Measurements from ENCODE around the gene ARID4A.
"Not testable (repeated sequence)": the region's sequence is repeated elsewhere in the genome, so short reads cannot be mapped to it uniquely, and the experiment has no call there.

Gene ARID4A

DNA sequence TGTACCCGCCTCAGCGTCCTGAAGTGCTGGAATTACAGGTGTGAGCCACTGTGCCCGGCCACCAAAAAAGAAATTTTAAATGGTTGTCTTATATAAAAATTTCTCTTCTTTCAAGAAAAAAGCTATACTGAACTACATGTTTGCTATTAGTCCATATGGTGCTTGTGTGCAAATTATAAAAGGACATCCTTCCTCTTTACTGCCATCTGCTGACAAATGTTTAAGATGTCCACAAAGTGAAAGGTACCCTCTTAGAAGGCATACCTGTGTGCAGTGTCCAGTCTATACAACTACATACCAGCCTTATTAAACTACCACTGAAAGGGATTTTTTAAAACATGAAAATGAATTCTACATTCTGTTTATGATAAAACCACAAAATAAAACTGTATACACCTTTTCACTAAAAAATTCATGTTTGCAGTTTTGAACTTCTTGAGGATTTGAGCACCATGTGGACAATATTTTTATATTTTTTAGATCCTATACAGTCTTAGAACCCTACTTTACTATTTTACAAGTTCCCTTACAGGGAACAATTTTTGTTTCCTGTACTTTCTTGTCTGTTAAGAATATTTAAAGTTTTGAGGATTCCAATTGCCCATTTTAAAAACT, 64.5 kb downstream of the ARID4A start:
- DNase-seq (ENCODE audit: low spot score) (peak; percentile 17), FAIRE-seq (no peak)

DNA sequence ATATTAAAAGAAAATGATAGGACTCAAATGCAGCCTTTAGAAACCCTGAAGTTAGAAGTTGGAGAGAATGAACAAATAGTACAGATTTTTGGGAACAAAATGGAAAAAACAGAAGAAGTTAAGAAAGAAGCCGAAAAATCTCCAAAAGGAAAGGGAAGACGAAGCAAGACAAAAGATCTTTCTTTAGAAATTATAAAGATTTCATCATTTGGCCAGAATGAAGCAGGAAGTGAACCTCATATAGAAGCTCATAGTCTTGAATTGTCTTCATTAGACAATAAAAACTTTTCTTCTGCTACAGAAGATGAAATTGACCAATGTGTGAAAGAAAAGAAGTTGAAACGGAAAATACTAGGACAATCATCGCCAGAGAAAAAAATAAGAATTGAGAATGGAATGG, 66.0 kb downstream of the ARID4A start:
- DNase-seq (ENCODE audit: low spot score), result no peak
- FAIRE-seq, result no peak

DNA sequence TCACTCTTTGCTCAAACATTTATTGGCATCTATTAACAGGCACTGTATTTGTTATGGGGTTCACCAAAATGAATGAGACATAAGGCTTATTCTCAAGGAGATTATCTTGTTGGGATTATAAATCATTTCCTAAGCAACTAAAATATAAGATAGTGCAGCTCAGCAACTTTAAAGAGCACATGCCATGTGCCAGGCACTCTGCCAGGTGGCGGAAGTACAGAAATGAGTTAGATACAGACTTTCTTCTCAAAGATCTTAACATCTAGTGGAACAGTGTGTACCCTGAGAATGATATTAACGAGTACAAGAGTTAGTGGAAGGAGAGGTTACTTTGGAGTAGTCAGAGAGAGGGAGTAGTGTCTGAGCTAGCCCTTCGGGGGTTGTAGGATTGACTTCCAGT, 68.9 kb downstream of the ARID4A start:
- no peak for FAIRE-seq
- DNase-seq (ENCODE audit: low spot score), result no peak

DNA sequence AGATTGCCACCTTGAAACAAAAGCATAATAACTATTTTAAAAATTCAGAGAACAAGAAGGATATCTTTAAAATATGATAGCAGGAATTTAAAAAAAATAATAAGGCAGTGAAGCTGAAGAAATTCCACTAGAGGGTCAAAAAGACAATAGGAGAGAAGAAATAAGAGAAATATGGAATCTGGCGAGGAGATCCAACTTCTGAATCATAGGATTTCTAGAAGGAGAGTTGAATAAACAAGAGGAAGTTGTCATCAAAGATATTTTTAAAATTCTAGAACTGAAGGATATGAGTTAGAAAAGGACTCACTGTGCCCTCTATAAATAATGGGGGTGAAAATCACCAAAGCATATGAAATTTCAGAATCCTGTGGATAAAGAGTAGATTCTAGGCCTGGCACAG, 70.6 kb downstream of the ARID4A start:
- FAIRE-seq (no peak), DNase-seq (ENCODE audit: low spot score) (no peak)

DNA sequence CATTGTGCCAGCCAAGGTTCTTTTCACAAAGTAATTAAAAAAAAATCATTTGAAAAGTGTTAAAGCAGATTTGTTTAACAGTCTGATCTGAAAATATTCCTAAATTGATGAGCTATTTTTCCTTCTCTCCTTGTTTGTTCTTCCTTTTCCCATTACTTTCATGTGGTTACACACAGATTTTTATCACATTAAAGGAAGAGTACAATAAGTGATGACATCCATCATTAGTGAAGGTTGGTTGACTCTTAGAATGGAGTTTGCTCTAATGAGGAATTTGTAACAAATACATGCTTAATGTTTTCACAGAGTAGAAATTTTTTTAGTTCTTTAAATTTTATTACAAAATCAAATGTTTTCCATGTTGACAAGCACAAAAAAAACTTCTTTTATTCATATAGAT, 78.4 kb downstream of the ARID4A start:
- FAIRE-seq (no peak), DNase-seq (ENCODE audit: low spot score) (no peak)

- no peak for FAIRE-seq
- DNase-seq (ENCODE audit: low spot score), result no peak
Measured at GRCh38 chr14:58390830-58391229, 92.5 kb downstream of the ARID4A start.

- DNase-seq (ENCODE audit: low spot score), result no peak
- no peak for FAIRE-seq
Measured at GRCh38 chr14:58395562-58395811, 97.1 kb downstream of the ARID4A start.

GRCh38 chr14:58395812-58396788, 97.7 kb downstream of the ARID4A start, which contains the start of gene TOMM20L:
TOMM20L (plus strand) TSS chr14:58395930; CDS start chr14:58395958, 28 bp downstream.
- FAIRE-seq, result no peak
- no peak for DNase-seq (ENCODE audit: low spot score)

- DNase-seq (ENCODE audit: low spot score) (no peak), FAIRE-seq (no peak)
Measured at GRCh38 chr14:58397156-58397555, 98.8 kb downstream of the ARID4A start.

- DNase-seq (ENCODE audit: low spot score) (no peak), FAIRE-seq (no peak)
Measured at GRCh38 chr14:58398495-58398894, 100.1 kb downstream of the ARID4A start.

GRCh38 chr14:58398895-58399294, 100.5 kb downstream of the ARID4A start:
- no peak for FAIRE-seq

GRCh38 chr14:58401587-58401986, 103.2 kb downstream of the ARID4A start:
- FAIRE-seq (no peak), DNase-seq (ENCODE audit: low spot score) (no peak)

More at GRCh38 chr14:58398895-58399294, 100.5 kb downstream of the ARID4A start:
- no peak for DNase-seq (ENCODE audit: low spot score)

DNA sequence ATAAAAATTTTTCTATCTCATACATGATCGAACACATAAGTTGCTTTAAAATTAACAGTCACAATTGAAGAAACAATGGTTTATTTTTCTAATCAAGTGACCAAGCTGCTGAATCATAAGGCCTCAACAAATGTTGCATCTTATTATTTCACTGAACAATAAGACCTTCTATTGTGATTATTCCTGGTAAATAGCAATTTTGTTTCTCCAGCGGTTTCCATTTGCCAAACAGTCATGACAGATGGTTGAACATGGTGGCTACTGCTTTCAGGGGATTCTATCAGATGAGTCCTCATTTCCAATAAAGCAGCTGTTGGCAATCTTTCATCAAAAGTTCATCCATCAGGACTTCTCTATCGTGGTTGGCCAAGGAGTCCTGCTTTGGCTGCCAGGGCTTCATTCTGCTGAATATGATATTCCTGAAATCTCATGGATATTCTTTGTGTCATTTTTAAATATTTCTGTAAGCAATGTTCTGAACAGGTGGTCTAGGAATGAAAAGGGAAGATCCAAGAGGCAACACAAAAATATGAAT, 110.4 kb downstream of the ARID4A start:
- FAIRE-seq (no peak), DNase-seq (ENCODE audit: low spot score) (no peak)

DNA sequence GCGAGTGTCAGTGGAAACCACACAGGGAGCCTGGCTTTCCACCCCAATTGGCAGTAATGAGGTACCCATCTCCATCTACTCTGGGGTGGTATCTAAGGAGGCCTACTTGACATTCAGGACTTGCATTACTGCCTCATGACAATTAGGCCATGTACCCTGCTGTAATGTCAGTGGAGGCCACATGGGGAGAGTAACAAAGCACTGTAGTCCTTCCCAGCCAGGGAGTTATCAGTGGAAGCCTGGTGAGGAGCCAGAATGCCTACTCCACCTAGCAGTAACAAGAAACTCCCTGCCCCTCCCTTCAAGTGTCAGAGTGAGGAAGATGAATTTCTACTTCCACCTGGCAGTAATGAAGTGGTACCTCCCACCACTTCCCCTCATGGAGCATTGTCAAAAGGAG, 116.5 kb downstream of the ARID4A start:
- DNase-seq (ENCODE audit: low spot score) (no peak), FAIRE-seq (no peak)

GRCh38 chr14:58415636-58416547, 117.5 kb downstream of the ARID4A start:
- FAIRE-seq (no peak), DNase-seq (ENCODE audit: low spot score) (no peak)

DNA sequence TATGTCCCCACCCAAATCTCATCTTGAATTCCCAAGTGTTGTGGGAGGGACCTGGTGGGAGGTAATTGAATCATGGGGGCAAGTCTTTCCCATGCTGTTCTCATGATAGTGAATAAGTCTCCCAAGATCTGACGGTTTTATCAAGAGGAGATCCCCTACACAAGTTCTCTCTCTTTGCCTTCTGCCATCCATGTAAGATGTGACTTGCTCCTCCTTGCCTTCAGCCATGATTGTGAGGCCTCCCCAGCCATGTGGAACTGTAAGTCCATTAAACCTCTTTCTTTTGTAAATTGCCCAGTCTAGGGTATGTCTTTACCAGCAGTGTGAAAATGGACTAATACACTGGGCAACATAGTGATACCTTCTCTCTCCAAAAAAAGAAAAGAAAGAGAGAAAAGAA, 118.6 kb downstream of the ARID4A start:
- DNase-seq (ENCODE audit: low spot score), result not testable (repeated sequence)

More for the DNA sequence above, 118.6 kb downstream of the ARID4A start:
- FAIRE-seq, result not testable (repeated sequence)
